Kidney (tissue), 14 donors: ENCODE measurements around the gene TLX1. TPM values are rescaled to one million over a fixed set of nuclear protein-coding genes. Genes with fewer than 3 reads are reported as not detected.

ENCODE experiments used
- DNase-seq, 5 donors: peaks; one replicate each; pipeline ENCODE4 v3.0.0-alpha.2; 2013 to 2020
- FAIRE-seq: peaks from 2 replicates; lab custom pipeline; 2012; peaks lifted over from hg19 to GRCh38; lab: Jason Lieb, UNC
- H3K27ac ChIP-seq, 2 donors: one replicate each; pipeline ENCODE4 v1.7.0; 2013; ENCODE audit warnings: low read depth in 2 of 2, low read length in 2 of 2, inconsistent platforms in 1 of 2
- H3K27me3 ChIP-seq: one replicate; pipeline ENCODE4 v1.7.1; 2013; ENCODE audit warnings: low read length, inconsistent platforms; ENCODE audit not compliant: control insufficient read depth, insufficient read depth
- H3K36me3 ChIP-seq, 3 donors: one replicate each; pipeline versions ENCODE4 v1.7.0 to v1.7.1; 2013; ENCODE audit warnings: low read length in 3 of 3, control low read depth in 1 of 3, inconsistent platforms in 1 of 3; ENCODE audit not compliant: insufficient read depth in 3 of 3, control insufficient read depth in 2 of 3
- H3K4me1 ChIP-seq, 3 donors: one replicate each; pipeline versions ENCODE4 v1.7.0 to v1.7.1; 2013; ENCODE audit warnings: low read length in 3 of 3, inconsistent platforms in 1 of 3, low read depth in 1 of 3; ENCODE audit not compliant: control insufficient read depth in 2 of 3, insufficient read depth in 2 of 3
- H3K4me3 ChIP-seq, 3 donors: one replicate each; pipeline versions ENCODE4 v1.7.0 to v1.8.1; 2013; ENCODE audit warnings: low read length in 3 of 3, control low read depth in 1 of 3, inconsistent platforms in 1 of 3
- H3K9ac ChIP-seq, 3 donors: one replicate each; pipeline versions ENCODE4 v1.7.0 to v1.7.1; 2013; ENCODE audit warnings: low read length in 3 of 3, control low read depth in 1 of 3, inconsistent platforms in 1 of 3
- H3K9me3 ChIP-seq, 3 donors: one replicate each; pipeline versions ENCODE4 v1.7.0 to v1.7.1; 2013; ENCODE audit warnings: low read length in 3 of 3, control low read depth in 1 of 3, inconsistent platforms in 1 of 3; ENCODE audit not compliant: control insufficient read depth in 2 of 3, insufficient read depth in 1 of 3
- CTCF ChIP-seq: IDR thresholded peaks from 3 replicates; pipeline ENCODE4 v1.5.1; 2012; ENCODE audit warnings: mild to moderate bottlenecking, moderate library complexity, borderline replicate concordance; ENCODE audit not compliant: insufficient read depth; ENCODE audit errors: extremely low read depth
- intact Hi-C: fragments of 100-400 bp; cut with DNase I; formaldehyde crosslinking; loops from one replicate; pipeline ENCODE4 v1.11.1; 2022
- polyA plus RNA-seq: library from polyadenylated mRNA; stranded (reverse); fragments of 350-450 nt; fragmentation: Illumina TruSeq; extraction: RNeasy Lipid Tissue Mini Kit (QIAGEN cat#74804); gene quantifications from one replicate; pipeline ENCODE4 v1.2.3, GENCODE V29; 2014; ENCODE audit warnings: low read depth, low replicate concordance; ENCODE audit not compliant: insufficient read depth
- total RNA-seq: library from RNA; stranded (reverse); fragmentation: NEBNext Ultra II Directional; extraction: Animal tissue kit (Norgen Biotek cat#: 25700); gene quantifications from one replicate; pipeline ENCODE4 v1.2.1, GENCODE V29; 2021
- donor health status: control.
- donor health status: control.
- donor health status: control.
- donor health status: control.
- donor health status: control.
- donor health status: DM: yes; HTN: yes; CAD: no.
- donor health status: Normal renal cell carcinoma (clear cell type).

Gene TLX1
- total and polyA plus RNA-seq, 2 donors from 2014 or later = not detected

DNA sequence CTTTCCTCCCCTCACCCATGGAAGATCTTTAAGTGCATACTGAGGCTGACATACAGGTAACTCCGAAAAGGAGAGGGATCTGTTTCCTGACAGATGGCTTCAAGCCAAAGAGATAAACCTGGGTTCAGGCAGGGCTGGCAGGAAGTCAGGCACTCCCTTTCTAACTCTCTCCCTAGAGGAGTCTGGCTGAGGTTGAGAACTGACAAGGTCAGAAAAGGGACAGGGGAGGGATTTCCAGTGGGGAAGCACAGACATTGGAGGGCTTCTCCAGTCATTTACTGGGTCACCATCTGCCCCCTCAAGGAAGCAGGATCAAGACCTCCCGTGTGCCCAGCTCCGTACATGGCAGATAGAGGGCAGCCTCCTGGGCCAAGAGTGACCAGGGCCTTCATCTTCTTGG is 31.6 kb downstream of the TLX1 start:
- Histone ChIP-seq H3K27ac (no peak overlapping the region), H3K9me3 (no peaks in the 10 kb centered on the region), H3K4me1 (peaks cover 0 to 3% (median 0%) of the 10 kb centered on the region in 3 donors), H3K27me3 (peaks cover 7% of the 10 kb centered on the region), H3K36me3 (no peaks in the 10 kb centered on the region), H3K9ac (no peak overlapping the region), H3K4me3 (no peak overlapping the region)
- FAIRE-seq (no peak), DNase-seq (no peak)
- intact Hi-C loops = no loop called here
- no peak for TF ChIP-seq CTCF

DNA sequence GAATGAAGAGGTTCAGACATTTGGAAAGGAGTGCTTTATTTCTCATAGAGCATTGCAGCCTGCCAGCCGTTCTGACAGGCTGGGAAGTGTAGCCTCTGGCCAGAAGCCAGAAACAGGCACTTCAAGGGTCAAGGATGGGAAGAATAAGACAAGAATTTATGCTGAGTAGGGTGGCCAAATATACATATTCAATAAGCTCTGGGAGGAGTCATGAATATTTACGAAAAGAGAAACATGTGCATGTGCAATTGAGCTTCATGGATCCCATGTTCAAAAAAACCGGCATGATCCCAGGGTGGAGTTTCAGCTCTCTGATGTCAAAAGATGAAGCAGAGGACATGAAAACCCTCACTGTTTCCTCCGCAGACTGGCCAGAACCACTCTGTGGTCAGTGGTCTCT is 32.9 kb downstream of the TLX1 start:
- peaks cover 0 to 3% (median 0%) of the 10 kb centered on the region in 3 donors for H3K9me3 ChIP-seq
- H3K9ac ChIP-seq = no peak overlapping the region
- TF ChIP-seq CTCF = no peak
- H3K36me3 ChIP-seq = no peaks in the 10 kb centered on the region
- FAIRE-seq = no peak
- no peak overlapping the region for H3K27ac ChIP-seq
- DNase-seq = no peak
- no peak overlapping the region for H3K4me3 ChIP-seq
- H3K27me3 ChIP-seq = peaks cover 9% of the 10 kb centered on the region
- peaks cover 0 to 3% (median 0%) of the 10 kb centered on the region in 3 donors for H3K4me1 ChIP-seq
- intact Hi-C loops = no loop called here

DNA sequence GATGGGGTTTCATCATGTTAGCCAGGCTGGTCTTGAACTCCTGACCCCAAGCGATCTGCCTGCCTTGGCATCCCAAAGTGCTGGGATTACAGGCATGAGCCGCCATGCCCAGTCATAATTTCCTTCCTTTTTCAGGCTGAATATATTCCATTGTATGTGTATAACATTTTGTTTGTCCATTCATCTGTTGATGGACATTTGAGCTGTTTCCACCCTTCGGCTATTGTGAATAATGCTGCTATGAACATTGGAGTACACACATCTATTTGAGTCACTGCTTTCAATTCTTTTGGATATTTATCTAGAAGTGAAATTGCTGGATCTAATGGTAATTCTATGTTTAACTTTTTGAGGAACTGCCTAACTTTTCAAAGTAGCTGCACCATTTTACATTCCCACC is 34.6 kb downstream of the TLX1 start:
- no peak for TF ChIP-seq CTCF
- H3K9me3 ChIP-seq = peaks cover 0 to 3% (median 0%) of the 10 kb centered on the region in 3 donors
- DNase-seq = no peak
- H3K9ac ChIP-seq = no peak overlapping the region
- H3K27ac ChIP-seq = no peak overlapping the region
- no peak for FAIRE-seq
- peaks cover 0 to 3% (median 0%) of the 10 kb centered on the region in 3 donors for H3K4me1 ChIP-seq
- H3K27me3 ChIP-seq = peaks cover 9% of the 10 kb centered on the region
- no peaks in the 10 kb centered on the region for H3K36me3 ChIP-seq
- H3K4me3 ChIP-seq = no peak overlapping the region
- intact Hi-C loops = no loop called here

GRCh38 chr10:101166430-101166829 is 35.3 kb downstream of the TLX1 start:
- TF ChIP-seq CTCF = no peak

More at GRCh38 chr10:101166430-101166829, 35.3 kb downstream of the TLX1 start:
- DNase-seq = no peak
- Histone ChIP-seq H3K4me3 (no peak overlapping the region), H3K27me3 (peaks cover 9% of the 10 kb centered on the region), H3K9me3 (peaks cover 0 to 3% (median 0%) of the 10 kb centered on the region in 3 donors), H3K36me3 (no peaks in the 10 kb centered on the region), H3K9ac (no peak overlapping the region), H3K4me1 (peaks cover 0 to 3% (median 0%) of the 10 kb centered on the region in 3 donors), H3K27ac (no peak overlapping the region)
- intact Hi-C loops = no loop called here
- FAIRE-seq = no peak
